ENCODE results near the gene MPHOSPH10.

DNA sequence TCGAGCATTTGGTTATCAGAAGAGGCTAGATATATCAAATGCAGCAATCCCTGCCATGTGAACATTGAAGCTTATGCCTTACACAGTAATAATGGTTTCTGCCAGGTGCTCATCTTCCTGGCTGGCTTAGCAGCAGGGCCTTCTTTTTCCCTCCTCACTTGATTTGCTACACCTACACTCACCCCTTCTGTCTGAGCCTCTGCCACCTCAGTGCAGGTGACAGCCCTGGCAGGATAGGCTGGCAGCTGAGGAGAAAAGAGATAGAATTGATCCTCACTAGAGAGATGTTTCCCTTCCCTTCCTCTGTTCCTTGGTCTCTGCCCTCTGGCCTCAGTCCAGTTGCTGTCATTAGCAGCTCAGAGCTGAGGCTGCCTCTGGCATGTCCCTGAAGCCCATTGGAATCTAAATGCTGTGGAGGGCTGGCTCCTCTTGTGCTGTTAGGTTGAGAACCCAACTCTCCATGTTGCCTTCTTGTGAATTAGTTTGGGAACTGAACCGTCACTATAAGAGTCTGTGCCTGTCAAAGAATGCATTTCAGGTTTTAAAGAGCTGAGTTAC lies 18.2 kb downstream of the MPHOSPH10 start:
- TF ChIP-seq, protein P1, sequence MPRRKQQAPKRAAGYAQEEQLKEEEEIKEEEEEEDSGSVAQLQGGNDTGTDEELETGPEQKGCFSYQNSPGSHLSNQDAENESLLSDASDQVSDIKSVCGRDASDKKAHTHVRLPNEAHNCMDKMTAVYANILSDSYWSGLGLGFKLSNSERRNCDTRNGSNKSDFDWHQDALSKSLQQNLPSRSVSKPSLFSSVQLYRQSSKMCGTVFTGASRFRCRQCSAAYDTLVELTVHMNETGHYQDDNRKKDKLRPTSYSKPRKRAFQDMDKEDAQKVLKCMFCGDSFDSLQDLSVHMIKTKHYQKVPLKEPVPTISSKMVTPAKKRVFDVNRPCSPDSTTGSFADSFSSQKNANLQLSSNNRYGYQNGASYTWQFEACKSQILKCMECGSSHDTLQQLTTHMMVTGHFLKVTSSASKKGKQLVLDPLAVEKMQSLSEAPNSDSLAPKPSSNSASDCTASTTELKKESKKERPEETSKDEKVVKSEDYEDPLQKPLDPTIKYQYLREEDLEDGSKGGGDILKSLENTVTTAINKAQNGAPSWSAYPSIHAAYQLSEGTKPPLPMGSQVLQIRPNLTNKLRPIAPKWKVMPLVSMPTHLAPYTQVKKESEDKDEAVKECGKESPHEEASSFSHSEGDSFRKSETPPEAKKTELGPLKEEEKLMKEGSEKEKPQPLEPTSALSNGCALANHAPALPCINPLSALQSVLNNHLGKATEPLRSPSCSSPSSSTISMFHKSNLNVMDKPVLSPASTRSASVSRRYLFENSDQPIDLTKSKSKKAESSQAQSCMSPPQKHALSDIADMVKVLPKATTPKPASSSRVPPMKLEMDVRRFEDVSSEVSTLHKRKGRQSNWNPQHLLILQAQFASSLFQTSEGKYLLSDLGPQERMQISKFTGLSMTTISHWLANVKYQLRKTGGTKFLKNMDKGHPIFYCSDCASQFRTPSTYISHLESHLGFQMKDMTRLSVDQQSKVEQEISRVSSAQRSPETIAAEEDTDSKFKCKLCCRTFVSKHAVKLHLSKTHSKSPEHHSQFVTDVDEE (CRISPR knock-in tag; IDR thresholded peaks at IDR 0.05), result no peak
- TF ChIP-seq CSDC2 (CRISPR knock-in tag; IDR thresholded peaks at IDR 0.05) (no peak), ARNTL (CRISPR knock-in tag; IDR thresholded peaks at IDR 0.05; ENCODE audit: borderline replicate concordance, low read depth) (no peak), ISL1 (CRISPR knock-in tag; IDR thresholded peaks at IDR 0.05) (no peak)
- TF ChIP-seq, protein P2, sequence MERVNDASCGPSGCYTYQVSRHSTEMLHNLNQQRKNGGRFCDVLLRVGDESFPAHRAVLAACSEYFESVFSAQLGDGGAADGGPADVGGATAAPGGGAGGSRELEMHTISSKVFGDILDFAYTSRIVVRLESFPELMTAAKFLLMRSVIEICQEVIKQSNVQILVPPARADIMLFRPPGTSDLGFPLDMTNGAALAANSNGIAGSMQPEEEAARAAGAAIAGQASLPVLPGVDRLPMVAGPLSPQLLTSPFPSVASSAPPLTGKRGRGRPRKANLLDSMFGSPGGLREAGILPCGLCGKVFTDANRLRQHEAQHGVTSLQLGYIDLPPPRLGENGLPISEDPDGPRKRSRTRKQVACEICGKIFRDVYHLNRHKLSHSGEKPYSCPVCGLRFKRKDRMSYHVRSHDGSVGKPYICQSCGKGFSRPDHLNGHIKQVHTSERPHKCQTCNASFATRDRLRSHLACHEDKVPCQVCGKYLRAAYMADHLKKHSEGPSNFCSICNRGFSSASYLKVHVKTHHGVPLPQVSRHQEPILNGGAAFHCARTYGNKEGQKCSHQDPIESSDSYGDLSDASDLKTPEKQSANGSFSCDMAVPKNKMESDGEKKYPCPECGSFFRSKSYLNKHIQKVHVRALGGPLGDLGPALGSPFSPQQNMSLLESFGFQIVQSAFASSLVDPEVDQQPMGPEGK (CRISPR knock-in tag; IDR thresholded peaks at IDR 0.05; ENCODE audit: borderline replicate concordance), result no peak
